22Rv1 (cell line): Measurements from ENCODE around the gene AASS.

Experiments
- CTCF ChIP-seq: fragments of 450-650 bp; IDR thresholded peaks from 2 replicates; pipeline ENCODE4 v1.5.1; 2017; ENCODE audit warnings: mild to moderate bottlenecking
- ZFX ChIP-seq: fragments of 450-650 bp; IDR thresholded peaks from 2 replicates; pipeline ENCODE4 v1.6.1; 2017; ENCODE audit warnings: antibody characterized with exemption, borderline replicate concordance

GRCh38 chr7:122136078-122136477 is 8.0 kb downstream of the AASS start:
- TF ChIP-seq CTCF (no peak), ZFX (no peak)
